Measurements from ENCODE around the gene CCNK.
A peak's percentile ranks its signal among the peaks of the same experiment; 100 is the strongest.

Gene CCNK

GRCh38 chr14:99507860-99508640, 26.8 kb downstream of the CCNK start:
- no peak for DNase-seq (ENCODE audit: low read depth in 3 of 3)

DNA sequence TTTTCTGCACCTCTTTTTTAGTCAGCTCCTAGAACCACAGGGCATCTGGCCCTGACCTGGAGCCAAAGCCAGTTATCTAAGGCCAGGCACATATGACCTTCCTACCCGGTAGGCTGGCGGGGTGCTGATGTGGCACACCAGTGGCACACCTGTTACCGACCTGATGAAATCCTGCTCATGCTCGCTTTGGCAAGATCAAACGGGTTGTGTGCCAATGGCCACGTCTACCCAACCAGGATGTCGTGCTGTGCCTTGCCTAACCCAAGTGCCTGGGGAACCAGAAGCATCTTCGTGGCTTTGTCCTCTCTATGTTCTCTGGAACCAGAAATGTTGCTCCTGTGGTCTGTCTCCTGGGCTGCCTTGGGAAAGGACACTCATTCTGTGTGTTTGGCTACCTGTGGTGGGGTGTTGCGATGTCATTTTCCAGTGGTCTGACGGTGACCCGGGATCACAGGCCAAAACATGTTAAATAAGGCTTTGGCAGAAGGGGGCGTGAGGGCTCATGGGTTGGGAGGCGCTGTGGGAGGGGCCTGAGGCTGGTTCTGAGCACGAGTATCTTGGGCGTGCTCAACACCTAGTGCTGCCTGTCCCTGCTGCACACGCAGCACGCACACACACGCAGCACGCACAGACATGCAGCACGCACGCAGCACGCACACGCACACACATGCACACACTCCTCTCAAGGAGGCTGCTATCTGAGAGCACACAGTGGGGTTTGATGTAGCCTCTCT, 27.9 kb downstream of the CCNK start:
- DNase-seq (ENCODE audit: low read depth in 3 of 3), result no peak

GRCh38 chr14:99509871-99510555, 28.8 kb downstream of the CCNK start:
- DNase-seq (ENCODE audit: low read depth in 3 of 3), result no peak

GRCh38 chr14:99510556-99511139, 29.4 kb downstream of the CCNK start:
- DNase-seq (ENCODE audit: low read depth in 3 of 3), result no peak

- DNase-seq (ENCODE audit: low read depth in 3 of 3), result no peak
Observed at GRCh38 chr14:99511421-99512109, 30.4 kb downstream of the CCNK start.

GRCh38 chr14:99512110-99512449, 30.9 kb downstream of the CCNK start:
- no peak for DNase-seq (ENCODE audit: low read depth in 3 of 3)

DNA sequence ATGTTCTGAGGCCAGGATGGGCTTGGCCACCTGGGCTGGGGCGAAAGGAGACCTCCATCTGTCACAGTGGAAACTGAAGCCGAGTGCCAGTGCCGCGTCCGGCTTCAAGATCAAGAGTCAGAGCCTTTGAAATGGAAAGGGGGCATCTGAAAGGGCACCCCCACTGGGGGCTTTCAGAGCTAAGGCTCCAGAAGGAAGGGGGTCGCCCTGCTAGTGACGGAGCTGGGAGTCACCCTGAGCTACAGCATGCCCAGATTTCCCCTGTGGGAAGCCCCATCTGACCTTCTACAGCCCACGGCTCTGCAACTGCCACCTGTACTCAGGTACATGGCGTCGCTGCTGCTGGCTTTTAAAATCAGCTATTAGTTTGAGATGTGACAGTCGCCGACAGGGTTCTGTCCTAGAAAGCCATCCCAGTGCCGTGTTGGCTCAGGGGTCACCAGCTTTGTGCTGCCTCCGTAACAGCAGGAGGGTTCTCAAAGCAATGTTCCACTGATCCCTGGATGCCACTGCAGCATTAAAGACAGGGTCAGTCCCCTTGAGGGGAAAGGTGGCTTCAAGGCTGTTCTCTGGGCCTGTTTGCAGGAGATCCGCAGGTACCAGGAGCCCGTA, 31.5 kb downstream of the CCNK start:
- DNase-seq (ENCODE audit: low read depth in 3 of 3), result no peak

DNA sequence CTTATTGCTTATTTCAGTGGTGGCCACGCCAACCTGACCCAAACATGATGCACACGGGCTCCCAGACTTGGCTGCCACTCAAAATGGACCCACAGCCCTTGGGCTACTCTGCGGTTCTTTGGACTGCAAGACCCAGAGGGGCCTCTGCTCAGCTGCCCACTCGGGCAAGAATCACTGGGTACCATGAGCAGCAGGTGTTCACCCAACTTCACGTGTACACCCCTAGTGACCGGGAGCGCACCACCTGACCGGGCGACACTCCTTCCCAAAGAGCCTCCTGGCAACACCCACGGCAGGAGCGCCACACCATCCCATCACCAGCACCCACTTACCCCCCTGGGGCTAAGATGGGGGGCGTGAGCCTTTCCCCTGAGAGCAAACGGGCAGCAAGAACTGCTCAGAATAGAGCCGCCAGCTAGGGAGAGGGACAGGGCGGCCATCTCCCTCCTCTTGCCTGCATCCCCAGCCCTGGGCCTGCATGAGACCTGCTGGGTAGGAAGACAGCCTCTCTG, 32.0 kb downstream of the CCNK start:
- no peak for DNase-seq (ENCODE audit: low read depth in 3 of 3)

- DNase-seq (ENCODE audit: low read depth in 3 of 3), result no peak
Observed at GRCh38 chr14:99513946-99514551, 32.8 kb downstream of the CCNK start.

- no peak for DNase-seq (ENCODE audit: low read depth in 3 of 3)
Observed at GRCh38 chr14:99514552-99515300, 33.5 kb downstream of the CCNK start.

GRCh38 chr14:99515301-99516155, 34.3 kb downstream of the CCNK start:
- DNase-seq (ENCODE audit: low read depth in 3 of 3), result no peak

DNA sequence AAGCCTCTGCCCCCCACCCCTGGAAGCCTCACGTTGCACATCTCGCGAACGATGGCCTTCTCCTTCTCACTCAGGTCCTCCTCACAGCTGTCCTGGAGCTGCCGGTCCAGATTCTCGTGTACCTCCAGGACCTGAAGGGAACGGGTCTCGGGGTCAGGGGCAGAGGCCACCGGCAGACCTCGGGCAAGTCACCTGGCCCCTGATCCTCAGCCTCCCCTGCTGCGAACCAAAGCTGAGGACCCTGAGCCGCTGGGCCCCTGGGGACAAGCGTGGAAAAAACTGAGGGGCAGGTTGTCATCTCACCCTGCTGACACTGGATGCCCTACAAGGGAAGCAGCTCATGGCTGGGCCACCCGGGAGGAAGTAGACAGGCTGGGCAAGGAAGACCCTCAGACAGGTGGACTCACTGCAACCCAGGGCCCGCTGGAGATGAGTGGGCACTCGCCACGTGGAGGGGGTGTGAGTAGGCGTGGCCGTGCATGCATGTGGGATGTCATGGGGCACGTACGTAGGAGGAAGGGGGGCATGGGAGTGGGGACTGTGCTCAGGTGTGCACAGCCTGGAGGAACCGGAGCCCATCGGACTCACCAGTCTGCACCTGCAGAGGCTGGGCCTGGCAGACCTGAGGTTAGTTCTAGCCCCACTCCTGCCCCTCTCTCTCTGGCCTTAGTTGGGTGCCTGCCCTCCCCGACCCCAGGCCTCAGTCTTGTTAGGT, 35.1 kb downstream of the CCNK start:
- no peak for DNase-seq (ENCODE audit: low read depth in 3 of 3)

DNA sequence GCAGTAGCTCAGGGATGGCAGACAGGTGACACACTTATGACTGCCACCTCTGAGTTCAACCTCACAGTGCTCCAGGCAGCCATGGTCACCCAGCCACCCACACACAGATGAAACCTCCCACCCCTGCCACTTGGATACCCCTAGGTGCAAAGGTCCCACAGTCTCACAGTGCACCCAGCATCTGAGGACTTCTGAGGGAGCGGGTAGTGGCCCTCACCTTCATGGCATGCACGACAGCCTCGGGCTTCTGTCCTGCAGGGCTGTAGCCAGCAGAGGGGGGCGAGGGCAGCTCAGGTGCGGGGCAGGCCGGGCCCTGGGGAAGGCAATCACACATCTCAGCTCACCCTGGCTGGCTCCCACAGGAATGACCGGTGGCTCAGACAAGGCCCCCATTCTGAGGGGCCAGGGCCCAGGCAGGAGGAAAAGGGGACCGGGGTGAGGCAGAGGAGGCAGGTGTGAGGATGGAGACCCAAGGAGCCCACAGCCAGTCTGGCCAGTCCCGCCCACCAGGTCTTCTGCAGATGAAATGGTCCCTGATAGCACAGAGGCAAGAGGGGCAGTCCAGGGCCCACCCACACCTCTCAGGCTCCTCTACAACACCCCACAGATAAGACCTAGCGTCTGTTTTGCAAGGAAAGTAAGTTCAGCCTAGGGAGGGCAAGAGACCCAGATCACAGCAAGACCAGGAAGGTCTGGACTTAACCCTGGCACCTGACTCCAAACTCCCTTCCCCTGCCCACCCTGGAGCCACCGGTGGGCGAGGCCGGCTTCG, 35.8 kb downstream of the CCNK start:
- no peak for DNase-seq (ENCODE audit: low read depth in 3 of 3)

GRCh38 chr14:99517643-99518381, 36.6 kb downstream of the CCNK start:
- no peak for DNase-seq (ENCODE audit: low read depth in 3 of 3)

DNA sequence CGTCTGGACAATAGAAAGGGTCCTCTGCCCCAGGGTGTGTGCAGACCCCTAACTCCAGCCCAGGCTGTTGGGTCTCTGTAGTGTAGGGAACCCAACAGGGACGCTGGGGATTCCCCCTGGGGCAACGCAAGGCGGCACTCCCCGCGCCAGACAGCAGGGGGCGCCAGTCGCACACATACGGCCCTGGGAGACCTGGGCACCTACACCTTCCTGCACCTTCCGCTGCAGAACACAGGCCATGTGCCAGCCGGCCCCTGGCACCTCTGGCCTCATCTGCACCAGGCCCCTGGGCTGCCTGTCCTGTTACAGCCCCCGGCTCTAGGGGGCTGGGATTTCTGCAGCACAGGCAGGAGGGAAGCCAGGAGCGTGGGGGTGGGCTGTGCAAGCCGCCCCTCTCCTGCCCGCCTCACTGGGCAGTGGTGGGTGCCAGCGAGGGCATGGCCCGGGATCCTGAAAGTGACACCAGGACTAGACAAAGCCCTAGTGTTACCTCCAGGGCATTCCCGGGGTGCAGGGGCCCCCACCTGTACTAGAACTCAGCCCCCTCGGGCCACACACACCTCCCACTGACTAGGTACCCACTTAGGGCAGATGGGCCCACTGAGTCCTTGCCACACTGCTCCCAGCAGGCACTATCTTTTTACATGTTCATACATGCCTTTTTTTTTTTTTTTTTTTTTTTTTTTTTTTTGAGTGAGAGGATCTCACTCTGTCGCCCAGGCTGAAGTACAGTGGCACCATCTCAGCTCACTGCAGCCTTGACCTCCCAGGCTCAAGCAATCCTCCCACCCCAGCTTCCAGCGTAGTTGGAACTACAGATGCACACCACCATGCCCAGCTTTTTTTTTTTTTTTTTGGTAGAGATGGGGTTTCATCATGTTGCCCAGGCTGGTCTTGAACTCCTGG, 37.5 kb downstream of the CCNK start:
- peak; percentile 71 to 74 (median 71) for DNase-seq (ENCODE audit: low read depth in 3 of 3)

DNA sequence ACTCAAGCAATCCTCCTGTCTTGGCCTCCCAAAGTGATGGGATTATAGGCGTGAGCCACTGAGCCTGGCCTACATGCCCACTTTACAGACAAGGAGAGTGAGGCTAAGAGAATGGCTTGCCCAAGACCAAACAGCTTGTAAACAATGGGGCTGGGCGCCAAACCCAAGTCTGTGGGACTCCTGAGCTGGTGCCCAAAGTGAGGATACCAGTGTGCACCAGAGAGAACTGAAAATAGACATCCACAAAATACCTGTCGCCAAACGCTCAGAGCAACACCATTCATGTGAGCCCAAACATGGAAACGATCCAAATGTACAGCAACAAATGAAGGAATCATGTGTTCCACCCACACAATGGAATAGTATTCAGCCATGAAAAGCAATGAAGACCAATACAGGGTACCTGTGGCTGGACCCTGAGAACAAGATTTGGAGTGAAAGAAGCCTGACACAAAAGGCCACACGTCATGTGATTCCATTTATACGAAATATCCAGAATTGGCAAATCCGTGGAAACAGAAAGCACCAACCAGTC, 38.2 kb downstream of the CCNK start:
- DNase-seq (ENCODE audit: low read depth in 3 of 3), result no peak
